Colon (tissue), 2 donors: ENCODE results near the gene LDLRAD4.

Experiments
- FAIRE-seq: peaks from 2 replicates; lab custom pipeline; 2012; peaks lifted over from hg19 to GRCh38; lab: Jason Lieb, UNC
- donor health status: control.
- donor health status: control.

The LDLRAD4 gene

DNA sequence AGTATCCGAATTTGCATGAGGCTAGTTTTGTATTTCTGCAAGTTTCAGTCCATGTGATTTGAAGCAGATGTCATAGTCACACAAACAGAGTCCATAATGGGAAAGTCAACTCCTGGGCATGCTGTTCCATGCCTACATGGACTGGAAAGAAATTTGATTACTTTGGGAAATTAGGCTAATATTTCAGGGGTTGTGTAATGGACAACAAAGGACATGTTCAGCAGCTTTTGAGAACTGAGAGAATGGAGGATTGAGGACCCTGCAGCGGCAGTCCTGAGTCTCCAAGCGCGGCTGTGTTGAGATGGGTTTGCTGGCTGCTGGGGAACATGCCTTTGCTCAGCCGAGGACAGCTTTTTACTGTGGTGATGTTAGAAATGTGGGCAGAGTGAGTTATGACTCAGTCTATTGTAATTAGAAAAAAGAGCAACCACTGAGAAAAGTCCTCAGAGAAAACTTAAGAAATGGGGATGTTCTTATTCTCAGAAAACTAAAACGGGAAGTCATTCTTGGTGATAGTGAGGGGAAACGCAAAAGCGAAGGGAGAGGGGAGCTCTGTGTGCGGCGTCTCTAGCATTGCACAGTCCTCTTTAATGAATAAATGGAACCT is 358.6 kb downstream of the LDLRAD4 start:
- FAIRE-seq: no peak

DNA sequence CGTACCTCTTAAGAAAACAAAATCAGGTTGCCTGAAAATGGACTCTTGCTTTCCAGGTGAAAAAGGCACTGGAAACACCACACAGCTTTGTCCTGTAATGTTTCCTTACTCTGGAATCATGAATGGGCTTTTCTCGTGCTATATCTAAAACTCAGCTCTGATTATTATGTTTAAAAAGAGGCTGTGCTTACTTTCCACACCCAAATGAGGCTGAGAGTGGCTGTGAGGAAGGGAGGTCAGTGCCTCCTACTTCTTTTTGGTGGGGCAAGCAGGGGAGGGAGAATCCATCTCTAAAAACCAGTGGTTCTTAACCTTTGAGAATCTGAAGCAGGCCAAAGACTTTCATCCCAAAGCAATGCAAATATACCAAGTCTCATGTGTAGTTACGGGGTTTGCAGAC is 359.2 kb downstream of the LDLRAD4 start:
- no peak for FAIRE-seq

DNA sequence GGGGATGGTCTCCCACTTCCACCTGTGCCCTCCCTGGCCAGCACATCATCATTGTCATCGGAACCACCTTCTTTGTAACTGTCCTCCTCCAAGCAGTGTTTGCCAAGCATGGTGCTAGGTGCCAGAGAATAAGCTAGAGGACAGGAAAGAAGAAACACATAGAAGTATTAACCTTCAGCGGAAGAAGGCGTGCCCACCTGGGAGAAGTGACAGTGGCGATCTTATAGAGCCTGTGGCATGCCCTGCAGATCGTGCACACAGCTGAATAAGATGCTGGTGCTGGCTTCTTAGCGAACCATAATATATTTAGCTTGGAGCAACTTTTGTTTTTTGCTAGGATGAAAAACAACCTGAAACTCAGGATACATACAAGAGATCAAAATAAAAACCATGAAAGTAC is 359.8 kb downstream of the LDLRAD4 start:
- FAIRE-seq: no peak

DNA sequence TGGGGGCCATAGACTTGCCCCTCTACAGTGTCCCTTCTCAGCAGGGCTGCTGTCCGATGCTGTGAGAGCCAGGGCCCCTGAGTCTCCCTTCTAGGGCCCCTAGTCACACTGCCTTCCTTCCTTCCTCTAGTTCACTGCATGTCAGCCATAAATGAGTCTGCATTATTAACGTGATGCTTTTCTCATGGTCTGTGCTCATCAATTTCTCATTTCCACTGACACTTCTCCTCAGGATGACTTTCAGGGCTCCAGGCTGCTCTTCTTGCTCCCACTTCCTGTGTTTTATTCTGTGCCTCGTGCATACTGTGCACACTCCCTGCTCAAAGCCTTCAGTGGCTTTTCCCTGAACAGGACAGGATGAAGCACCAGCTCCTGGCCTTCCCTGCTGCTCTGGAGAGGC is 361.3 kb downstream of the LDLRAD4 start:
- no peak for FAIRE-seq

DNA sequence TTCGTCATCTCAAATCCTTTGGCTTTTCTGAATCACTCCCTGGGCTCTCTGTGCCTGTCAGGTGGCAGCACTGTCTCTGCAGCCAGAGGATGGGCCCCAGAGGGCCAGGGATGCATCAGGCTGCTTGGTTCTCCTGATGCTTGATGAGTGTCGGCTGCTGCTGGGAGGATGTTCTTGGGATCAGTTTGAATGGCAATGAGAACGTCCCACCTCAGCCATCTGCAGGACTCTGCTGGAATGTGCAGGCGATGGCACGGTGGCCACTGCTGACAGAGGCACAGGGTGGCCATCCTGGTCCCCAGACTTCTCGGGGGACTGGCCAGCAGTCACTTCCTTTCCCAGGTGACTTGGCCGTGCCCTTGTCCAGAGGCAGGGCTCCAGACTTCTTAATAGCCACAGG is 361.8 kb downstream of the LDLRAD4 start:
- FAIRE-seq: no peak

DNA sequence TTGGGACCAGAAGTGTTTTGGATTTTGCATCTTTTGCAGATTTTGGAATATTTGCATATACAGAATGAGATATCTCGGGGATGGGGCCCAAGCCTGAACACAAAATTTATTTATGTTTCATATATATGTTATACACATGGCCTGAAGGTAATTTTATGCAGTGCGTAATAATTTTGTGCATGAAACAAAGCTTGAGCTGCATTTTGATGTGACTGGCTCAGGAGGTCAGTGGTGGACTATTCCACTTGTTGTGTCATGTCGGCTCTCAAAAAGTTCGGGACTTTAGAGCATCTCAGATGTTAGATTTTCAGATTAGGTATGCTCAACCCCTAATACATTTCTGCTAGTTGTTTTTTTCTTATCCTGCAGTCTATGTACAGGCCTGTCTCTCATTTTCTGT is 362.4 kb downstream of the LDLRAD4 start:
- no peak for FAIRE-seq

DNA sequence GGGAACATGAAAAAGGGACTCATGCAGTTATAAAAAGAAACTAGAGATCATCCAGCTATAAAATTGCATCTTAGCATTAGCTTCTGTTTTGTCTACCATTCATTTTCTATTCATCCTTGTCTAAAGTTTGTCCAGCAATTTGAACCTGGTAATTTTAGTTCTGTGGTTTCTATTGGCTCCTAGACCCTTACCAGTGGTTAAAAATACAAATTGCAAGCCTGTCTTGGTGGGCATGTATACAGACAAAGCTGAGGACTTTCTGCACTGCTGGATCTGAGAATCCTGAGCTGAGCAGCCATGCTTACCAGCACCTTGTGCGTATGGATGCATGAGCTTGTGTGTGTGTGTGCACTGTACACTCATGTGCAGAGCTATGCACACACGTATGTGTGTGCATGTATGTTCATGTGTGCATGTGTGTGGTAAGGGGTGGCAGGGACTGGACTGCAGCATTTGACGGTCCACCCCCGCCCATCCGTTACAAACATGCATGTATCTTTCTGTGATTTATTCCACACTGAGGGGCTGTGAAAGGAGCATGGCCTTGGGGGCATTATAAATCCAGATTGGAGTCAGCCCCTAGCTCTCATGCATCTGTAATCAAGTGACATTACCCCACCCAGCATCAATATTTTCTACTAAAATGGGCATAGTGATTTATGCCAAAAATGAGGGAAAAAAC is 363.1 kb downstream of the LDLRAD4 start:
- no peak for FAIRE-seq

DNA sequence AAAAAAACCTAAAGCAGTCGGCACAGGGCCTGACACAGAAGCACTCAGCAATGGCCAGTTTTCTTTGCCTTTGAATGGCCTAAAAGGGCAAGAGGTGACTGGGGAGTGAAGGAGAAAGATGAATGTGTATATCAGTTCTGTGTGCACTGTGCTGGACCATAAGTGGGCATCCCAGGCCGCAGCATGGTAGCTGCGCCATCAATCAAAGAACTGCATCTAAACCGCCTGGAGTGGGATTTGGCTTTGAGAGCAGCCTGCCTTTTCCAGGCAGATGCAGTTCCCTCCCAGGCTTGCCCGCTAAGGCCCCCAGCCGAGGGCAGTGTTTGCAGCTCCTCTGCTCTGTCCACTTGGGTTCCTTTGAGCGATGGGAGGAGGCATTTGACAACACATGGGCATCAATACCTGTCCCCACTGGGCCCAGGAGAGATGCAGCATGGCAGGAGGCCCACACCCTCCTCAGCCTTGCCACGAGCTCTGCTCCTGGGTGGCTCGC is 363.7 kb downstream of the LDLRAD4 start:
- no peak for FAIRE-seq

DNA sequence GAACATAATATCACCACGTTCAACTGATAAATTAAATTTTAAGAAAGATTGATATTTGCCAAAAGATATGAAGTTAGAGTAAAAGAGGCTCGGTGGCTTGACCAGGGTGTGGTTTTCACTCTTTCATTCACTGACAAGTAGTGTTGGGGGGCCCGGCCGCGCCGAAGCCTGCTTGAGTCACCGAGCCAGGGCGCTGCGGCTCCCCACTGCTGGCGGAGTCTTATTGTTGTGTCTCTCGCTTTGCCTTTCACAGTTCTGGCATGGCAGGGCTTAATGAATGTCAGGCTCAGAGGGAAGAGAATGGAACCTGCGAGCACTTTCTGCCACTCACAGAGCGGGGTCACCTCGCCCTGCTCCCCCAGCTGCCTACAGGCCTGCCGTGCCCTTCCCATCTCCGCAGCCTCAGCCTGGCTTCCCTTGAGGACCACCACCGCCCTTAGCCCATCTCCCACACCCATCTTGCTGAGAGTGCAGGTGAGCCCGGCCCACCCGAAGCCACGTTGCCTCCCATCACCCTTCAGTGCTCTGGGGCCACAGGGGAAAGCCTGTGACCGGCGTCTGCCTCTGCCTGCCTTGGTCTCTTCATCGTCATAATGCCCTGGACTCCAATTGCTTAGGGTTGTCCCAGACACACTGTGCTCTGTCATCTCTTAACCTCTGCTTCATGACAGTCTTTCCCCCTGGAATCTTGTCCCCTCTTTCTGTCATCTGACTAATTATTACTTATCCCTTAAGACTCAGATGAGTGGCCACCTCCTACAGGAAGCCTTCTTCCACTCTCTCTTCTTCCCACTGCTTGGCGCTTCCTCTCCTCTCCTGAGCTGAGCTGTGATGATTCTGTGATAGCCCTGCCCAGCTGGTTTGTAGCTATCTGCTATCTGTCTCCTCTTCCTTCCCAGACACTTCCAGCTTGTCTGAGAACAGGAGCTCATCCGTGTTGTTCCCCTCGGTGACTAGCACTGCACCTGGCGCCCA is 365.3 kb downstream of the LDLRAD4 start:
- FAIRE-seq: no peak

DNA sequence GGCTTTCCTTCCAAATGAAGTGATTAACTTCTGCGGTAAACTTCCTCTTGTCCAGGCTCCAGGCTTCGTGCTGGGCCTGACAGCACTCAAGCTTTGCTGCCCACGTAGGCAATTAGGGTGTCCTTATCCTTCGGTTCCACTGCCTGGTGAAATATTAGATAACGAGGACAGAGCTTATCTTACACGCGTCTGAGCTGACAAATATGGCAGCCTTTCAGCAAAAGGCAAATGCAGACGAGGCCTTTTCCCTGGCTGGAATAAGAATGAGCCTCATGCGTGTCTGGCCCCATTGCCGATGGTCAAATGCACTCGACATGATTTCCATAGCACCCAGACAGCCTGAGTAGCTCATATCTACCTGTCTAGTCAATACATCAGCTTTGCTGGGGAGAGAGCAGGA is 366.3 kb downstream of the LDLRAD4 start:
- FAIRE-seq: no peak

DNA sequence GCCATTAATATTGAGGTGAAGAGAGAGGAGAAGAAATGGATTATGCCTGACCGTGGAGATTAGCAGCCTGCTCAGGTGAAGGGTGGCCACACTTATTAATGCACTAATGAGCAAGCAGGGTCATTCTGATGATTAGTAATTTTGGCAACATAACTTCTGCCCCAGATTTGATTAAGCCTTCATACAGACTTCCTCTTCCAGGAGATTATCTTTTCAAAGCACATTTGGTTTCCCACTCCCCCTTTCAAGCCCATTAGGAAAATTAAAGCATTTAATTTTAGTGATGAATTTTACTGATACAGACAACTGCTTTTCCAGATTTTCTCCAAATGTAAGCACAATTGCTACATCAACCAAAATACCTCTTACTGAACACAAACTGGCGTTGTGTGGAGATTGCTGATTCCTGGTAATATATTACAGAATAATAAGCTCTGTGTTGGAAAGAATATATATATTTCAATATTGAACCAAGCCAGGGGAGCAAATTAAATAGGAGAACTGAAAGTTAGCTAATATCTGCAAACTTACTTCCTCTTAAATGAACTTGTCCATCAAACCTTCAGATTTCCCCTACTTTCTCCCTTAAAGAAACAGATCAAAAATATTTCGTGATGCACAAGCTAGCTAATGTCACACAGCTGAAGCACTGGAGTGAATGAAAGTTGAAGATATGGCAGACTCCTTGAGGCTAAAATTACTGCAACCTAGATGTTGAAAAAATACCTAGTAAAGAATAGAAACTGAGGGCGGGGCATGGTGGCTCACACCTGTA is 367.0 kb downstream of the LDLRAD4 start:
- no peak for FAIRE-seq

DNA sequence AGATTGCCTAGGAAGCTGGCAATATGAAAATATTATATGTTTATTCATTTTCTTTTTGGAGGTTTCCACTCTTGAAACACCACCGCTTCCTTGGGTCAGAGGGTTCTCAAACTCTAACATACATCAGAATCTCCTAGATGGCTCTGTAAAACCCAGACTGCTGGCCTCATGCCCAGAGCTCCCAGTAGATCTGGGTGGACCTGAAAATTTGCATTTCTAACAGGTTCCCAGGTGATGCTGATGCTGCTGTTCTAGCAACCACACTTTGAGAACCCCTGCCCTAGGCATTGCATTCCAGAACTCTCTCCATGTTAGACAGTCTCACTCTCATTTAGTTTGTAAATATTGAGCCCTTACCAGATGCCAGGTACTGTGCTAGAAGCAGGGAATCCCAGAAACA is 368.4 kb downstream of the LDLRAD4 start:
- FAIRE-seq: no peak

DNA sequence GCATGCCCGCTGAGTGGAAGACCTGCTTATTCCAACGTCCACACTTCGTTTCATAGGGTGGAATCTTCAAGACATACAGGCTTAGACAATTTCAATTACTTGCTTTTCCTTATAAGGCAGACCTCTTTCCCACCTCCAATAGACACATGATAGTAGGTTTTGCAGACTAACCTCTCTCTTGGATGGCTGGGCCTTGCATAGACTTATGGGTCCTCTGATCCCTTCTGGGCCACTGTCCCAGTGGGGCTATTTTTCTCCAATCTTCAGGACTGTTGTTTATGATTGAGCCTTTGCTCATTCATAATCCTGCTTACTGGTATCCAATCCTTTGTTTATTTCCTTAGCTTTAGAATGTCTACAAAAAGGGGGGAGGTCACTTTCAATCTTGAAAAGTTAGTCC is 368.9 kb downstream of the LDLRAD4 start:
- no peak for FAIRE-seq

DNA sequence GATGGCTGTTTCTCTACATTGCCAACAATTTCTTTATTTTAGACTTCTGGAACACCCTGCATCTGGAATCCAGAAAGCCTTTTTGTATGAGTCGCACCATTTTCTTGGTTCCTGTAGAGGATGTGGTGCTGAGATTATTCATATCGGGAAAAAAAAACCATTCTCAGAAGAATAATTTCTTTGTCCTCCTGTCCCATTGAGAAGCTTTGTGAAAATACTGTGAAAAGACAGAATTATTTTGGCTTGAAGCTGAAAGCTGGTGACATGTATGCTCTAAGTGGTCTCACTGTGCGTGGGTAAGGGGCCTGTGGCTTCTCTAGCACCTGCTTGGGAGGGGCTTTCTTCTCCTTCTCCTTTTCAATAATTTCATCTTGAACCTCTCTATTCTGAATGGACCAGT is 369.4 kb downstream of the LDLRAD4 start:
- FAIRE-seq: no peak

DNA sequence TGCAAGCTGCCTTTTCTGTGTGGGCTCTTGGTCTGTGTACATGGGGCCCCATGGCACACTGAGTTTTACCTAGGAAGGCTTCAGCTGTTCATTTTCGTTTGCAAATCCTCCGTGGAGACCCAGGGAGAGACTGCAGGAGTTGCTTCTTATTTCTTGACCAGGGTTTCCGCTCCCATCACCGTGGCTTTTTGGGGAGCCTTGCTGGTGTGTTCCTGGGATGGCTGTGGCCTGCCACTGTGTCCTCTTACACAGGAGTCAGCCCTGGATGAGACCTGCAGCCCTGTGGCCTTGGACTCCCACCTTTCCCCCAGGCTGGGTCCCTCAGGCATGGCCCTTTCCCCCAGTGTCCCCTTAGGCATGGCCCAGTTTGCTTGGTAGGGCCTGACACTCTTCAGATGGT is 370.8 kb downstream of the LDLRAD4 start:
- no peak for FAIRE-seq

DNA sequence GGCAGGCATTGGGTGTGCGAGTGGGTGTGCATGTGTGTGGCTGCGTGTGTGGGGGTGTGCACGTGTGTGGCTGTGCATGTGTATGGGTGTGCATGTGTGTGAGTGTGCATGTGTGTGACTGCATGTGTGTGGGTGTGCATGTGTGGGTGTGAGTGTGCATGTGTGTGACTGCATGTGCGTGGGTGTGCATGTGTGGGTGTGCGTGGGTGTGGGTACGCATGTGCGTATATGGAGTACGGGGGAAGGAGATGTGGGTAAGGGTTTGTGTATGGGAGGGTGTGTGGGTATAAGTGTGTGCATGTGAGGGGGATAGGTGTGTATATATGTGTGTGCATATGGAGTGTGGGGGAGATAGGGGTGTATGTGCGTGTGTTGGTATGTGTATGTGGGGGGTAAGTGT is 371.4 kb downstream of the LDLRAD4 start:
- no peak for FAIRE-seq

DNA sequence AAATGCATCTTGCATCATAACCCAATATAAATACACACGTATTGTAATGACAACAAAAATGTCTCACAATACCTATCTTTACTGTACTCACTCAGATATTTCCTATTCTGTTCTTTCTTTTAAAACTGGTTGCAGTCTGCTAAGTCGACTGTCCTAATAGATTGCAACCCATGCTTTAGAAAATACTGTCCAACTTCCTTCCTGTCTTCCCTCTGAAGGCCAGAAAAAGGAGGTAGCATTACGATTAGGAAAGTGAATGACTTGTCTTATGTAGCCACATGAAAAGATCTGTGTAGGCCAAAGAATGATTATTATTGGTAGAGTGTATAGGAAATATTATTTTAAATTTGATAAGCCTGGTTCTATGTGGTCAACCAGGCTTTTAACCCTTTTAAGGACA is 373.7 kb downstream of the LDLRAD4 start:
- FAIRE-seq: no peak

DNA sequence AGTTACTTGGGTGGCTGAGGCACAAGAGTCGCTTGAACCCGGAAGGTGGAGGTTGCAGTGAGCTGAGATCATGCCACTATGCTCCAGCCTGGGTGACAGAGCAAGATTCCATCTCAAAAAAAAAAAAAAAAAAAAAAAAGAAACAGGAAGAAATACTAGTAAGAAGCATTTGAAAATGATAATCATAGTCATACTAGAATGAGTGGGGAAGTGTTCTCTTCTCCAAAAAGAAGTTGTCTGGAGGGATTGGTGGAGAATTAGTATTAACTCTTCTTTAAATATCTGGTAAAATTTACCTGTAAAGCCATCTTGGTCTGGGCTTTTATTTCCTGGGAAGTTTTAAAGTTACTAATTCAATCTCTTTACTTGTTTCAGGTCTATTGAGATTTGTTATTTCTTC is 376.0 kb downstream of the LDLRAD4 start:
- FAIRE-seq: no peak

DNA sequence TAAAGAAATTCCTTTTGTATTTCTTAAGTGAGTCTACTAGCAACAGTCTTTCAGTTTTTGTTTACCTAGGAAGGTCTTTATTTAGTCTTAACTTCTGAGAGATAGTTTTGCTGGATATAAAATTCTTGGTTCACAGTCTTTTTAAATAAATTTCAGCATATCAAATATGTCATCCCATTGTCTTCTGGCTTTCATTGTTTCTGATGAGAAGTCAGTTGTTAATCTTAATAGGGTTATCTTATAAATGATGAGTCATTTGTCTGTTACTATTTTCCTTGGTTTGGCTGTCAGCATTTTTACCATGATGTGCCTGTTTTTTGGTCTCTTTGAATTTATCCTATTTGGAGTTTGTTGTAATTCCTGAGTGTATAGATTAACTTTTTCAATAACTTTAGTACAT is 378.5 kb downstream of the LDLRAD4 start:
- no peak for FAIRE-seq

DNA sequence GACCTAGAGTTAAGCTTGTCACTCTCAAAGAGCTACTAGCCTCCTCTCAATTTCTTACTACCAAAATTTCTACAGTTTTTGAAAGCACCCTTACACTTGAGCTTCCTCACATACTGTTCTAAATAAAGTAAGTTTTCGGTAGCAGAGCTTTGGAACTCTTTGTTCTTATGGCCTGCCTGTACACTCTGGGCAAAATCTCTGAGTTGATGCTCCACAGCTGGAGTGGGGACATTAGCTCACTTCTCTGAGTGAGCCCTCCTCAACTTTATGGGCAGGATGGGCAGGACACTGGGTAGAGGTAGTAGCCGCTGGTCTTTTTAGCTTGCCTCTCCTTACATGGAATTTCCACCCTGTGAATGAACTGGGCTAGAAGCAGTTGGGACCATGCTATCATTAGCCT is 380.0 kb downstream of the LDLRAD4 start:
- no peak for FAIRE-seq

DNA sequence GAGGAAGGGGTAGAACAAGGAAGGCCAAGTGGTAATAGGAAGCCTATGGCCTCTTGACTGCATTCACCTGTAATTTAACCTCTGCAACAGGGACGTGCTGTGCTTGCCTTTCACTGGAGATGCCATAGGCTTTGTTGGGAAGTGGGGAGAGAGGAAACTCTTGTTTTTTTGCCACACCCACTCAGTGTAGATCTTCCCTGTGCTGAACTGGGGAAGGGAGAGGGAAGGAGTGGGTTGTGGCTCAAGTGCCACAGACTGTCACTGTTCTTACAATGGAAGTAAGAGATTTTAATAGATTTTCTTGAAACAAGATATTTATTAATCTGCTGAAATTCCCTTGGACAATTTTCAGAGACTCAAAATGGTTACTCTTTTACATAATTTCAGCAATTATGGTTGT is 380.5 kb downstream of the LDLRAD4 start:
- FAIRE-seq: no peak

DNA sequence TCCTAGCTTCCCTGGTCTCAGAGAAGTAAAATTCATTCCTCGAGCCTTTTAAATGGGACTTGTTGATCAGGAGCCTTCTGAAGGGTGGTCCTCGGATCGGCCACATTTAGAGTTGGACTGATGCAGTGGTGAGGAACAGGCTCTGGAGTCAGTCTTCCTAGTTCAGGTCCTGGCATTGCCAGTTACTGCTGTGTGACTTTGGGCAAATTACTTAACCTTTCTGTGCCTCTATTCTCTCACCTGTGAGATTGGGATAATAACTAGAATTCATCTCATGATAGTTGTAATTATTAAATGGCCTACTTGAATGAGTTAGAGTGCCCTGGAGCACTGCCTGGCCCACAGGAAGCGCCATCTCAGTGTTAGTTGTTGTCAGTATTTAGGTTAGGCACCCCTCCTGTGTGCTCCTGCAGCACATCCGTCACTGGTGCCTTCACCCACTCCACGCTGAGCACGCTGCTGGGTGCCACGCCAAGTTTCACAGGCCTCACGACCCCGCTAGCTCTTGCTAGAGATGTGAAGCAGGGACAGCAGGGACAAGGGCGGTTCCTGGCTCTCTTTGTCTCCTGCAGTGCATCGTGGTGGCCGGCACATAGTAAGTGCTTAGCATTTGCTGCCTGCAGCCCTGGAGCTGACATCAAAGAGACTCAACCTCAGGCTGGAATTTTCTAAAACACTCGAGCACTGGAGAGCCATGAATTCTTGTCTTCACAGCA is 384.9 kb downstream of the LDLRAD4 start:
- no peak for FAIRE-seq
